ENCODE data around the gene LHPP.

DNA sequence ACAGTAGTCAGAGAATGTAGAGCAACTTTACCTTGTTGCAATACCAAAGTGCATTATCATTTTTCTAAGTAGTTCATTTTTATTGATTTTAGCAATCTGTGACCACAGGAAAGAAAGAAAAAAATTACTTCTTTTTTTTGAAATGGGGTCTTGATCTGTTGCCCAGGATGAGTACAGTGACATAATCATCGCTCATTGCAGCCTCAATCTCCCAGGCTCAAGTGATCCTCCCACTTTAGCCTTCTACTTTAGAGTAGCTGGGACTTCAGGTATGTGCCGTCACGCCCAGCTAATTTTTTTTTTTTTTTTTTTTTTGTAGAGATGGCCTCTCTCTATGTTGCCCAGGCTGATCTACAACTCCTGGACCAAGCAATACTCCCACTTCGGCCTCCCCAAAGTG lies 31.5 kb upstream of the LHPP start:
- TF ChIP-seq, protein P1, sequence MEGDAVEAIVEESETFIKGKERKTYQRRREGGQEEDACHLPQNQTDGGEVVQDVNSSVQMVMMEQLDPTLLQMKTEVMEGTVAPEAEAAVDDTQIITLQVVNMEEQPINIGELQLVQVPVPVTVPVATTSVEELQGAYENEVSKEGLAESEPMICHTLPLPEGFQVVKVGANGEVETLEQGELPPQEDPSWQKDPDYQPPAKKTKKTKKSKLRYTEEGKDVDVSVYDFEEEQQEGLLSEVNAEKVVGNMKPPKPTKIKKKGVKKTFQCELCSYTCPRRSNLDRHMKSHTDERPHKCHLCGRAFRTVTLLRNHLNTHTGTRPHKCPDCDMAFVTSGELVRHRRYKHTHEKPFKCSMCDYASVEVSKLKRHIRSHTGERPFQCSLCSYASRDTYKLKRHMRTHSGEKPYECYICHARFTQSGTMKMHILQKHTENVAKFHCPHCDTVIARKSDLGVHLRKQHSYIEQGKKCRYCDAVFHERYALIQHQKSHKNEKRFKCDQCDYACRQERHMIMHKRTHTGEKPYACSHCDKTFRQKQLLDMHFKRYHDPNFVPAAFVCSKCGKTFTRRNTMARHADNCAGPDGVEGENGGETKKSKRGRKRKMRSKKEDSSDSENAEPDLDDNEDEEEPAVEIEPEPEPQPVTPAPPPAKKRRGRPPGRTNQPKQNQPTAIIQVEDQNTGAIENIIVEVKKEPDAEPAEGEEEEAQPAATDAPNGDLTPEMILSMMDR (IDR thresholded peaks at IDR 0.05; ENCODE audit: insufficient read depth, low read length) = no peak
- TF ChIP-seq SPI1 (IDR thresholded peaks at IDR 0.05; ENCODE audit: borderline replicate concordance, low read depth) = no peak
- TF ChIP-seq, protein P2, sequence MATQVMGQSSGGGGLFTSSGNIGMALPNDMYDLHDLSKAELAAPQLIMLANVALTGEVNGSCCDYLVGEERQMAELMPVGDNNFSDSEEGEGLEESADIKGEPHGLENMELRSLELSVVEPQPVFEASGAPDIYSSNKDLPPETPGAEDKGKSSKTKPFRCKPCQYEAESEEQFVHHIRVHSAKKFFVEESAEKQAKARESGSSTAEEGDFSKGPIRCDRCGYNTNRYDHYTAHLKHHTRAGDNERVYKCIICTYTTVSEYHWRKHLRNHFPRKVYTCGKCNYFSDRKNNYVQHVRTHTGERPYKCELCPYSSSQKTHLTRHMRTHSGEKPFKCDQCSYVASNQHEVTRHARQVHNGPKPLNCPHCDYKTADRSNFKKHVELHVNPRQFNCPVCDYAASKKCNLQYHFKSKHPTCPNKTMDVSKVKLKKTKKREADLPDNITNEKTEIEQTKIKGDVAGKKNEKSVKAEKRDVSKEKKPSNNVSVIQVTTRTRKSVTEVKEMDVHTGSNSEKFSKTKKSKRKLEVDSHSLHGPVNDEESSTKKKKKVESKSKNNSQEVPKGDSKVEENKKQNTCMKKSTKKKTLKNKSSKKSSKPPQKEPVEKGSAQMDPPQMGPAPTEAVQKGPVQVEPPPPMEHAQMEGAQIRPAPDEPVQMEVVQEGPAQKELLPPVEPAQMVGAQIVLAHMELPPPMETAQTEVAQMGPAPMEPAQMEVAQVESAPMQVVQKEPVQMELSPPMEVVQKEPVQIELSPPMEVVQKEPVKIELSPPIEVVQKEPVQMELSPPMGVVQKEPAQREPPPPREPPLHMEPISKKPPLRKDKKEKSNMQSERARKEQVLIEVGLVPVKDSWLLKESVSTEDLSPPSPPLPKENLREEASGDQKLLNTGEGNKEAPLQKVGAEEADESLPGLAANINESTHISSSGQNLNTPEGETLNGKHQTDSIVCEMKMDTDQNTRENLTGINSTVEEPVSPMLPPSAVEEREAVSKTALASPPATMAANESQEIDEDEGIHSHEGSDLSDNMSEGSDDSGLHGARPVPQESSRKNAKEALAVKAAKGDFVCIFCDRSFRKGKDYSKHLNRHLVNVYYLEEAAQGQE (IDR thresholded peaks at IDR 0.05; ENCODE audit: insufficient replicate concordance, low read depth) = no peak
- TF ChIP-seq POLR2AphosphoS5 (IDR thresholded peaks at IDR 0.05; ENCODE audit: low read depth) = no peak
